K562 (cell line): Measurements from ENCODE around the gene STXBP4. TPM values are rescaled to one million over a fixed set of nuclear protein-coding genes. Genes with fewer than 3 reads are reported as not detected.

Experiments used
- ATAC-seq: fragments of 200-7000 bp; cut with Tn5 transposase; 3 replicates; pipeline ENCODE4 v1.9.1; 2020; ENCODE audit warnings: moderate library complexity
- BruUV-seq: library from RNA; stranded (reverse); fragments of 400-500 nt; replicated peaks from 2 replicates; lab custom pipeline; 2021; lab: Mats Ljungman, UMichigan
- CTCF ChIA-PET: fragments of 300-600 bp; formaldehyde crosslinking; extraction: SDS; loops from one replicate; lab custom pipeline; 2021; ENCODE audit warnings: low intra/inter-chr PET ratio; lab: Yijun Ruan, JAX
- POLR2A ChIA-PET: fragments of 300-600, 350-650 bp; sonication (Branson Sonifier 250); formaldehyde crosslinking; extraction: SDS; loops from one replicate; lab custom pipeline; 2021; ENCODE audit warnings: antibody characterized with exemption, inconsistent platforms; lab: Yijun Ruan, JAX
- DNase-seq, 4 experiments: peaks; one replicate each; pipeline versions ENCODE4 v3.0.0 to v3.0.0-alpha.2; 2011 to 2018; ENCODE audit warnings: low spot score in 3 of 4, mixed read lengths in 3 of 4; ENCODE audit errors: extremely low read depth in 1 of 4
- FAIRE-seq: peaks from 2 replicates; lab custom pipeline; 2011; peaks lifted over from hg19 to GRCh38; lab: Jason Lieb, UNC
- H2AFZ ChIP-seq: 2 replicates; pipeline ENCODE4 v1.6.0; 2011; ENCODE audit warnings: low read depth, low read length, control low read depth, inconsistent platforms
- H3K27ac ChIP-seq: fragments of 200-600 bp; 3 replicates; pipeline ENCODE4 v1.8.0; 2011; ENCODE audit warnings: low read depth, mild to moderate bottlenecking, control low read depth, inconsistent platforms, low read length, moderate library complexity, mixed read lengths; ENCODE audit errors: extremely low read depth
- H3K27me3 ChIP-seq, 2 experiments: fragments of 300-600 bp in 1 of 2; 2 replicates in 1 of 2; 3 replicates in 1 of 2; pipeline versions ENCODE4 v1.6.0 to v1.8.0; 2011; ENCODE audit warnings: inconsistent platforms in 2 of 2, low read length in 2 of 2, mild to moderate bottlenecking in 1 of 2, mixed read lengths in 1 of 2, moderate library complexity in 1 of 2; ENCODE audit not compliant: control insufficient read depth in 2 of 2, insufficient read depth in 2 of 2
- H3K36me3 ChIP-seq: fragments of 300-600 bp; 3 replicates; pipeline ENCODE4 v1.8.0; 2011; ENCODE audit warnings: mild to moderate bottlenecking, low read length, inconsistent platforms; ENCODE audit not compliant: control insufficient read depth, insufficient read depth
- H3K4me1 ChIP-seq, 2 experiments: fragments of 200-600 bp in 1 of 2; replicated peaks in 1 of 2; 2 replicates in 1 of 2; 3 replicates in 1 of 2; pipeline versions ENCODE4 v1.5.1 to v1.8.0; 2011; ENCODE audit warnings: inconsistent platforms in 2 of 2, low read length in 2 of 2, mild to moderate bottlenecking in 1 of 2, mixed read lengths in 1 of 2, moderate library complexity in 1 of 2; ENCODE audit not compliant: control insufficient read depth in 2 of 2, insufficient read depth in 2 of 2
- H3K4me2 ChIP-seq: 2 replicates; pipeline ENCODE4 v1.6.1; 2011; ENCODE audit warnings: low read length, control low read depth, inconsistent platforms, mixed read lengths; ENCODE audit not compliant: insufficient read depth
- H3K4me3 ChIP-seq: fragments of 200-600 bp; sonication (generic), shearing (Covaris generic); 2 replicates; pipeline ENCODE4 v1.5.1; 2016; ENCODE audit warnings: control low read depth, inconsistent platforms
- H3K79me2 ChIP-seq: fragments of 200-600 bp; 3 replicates; pipeline ENCODE4 v1.8.0; 2011; ENCODE audit warnings: low read length, inconsistent platforms; ENCODE audit not compliant: control insufficient read depth, insufficient read depth
- H3K9ac ChIP-seq, 2 experiments: 2 replicates each; pipeline versions ENCODE4 v1.6.0 to v1.6.1; 2011; ENCODE audit warnings: low read depth in 2 of 2, low read length in 2 of 2, control low read depth in 1 of 2, inconsistent platforms in 1 of 2, mild to moderate bottlenecking in 1 of 2, mixed read lengths in 1 of 2; ENCODE audit not compliant: insufficient read depth in 1 of 2
- H3K9me1 ChIP-seq: one replicate; pipeline ENCODE4 v1.6.0; 2011; ENCODE audit warnings: inconsistent platforms, mild to moderate bottlenecking, low read length, moderate library complexity; ENCODE audit not compliant: control insufficient read depth, insufficient read depth
- H3K9me3 ChIP-seq: replicated peaks from 2 replicates; pipeline ENCODE4 v1.5.1; 2011; ENCODE audit warnings: low read depth, low read length, inconsistent platforms; ENCODE audit not compliant: control insufficient read depth, insufficient read depth
- H4K20me1 ChIP-seq: replicated peaks from 2 replicates; pipeline ENCODE4 v1.6.1; 2011; ENCODE audit warnings: low read length, inconsistent platforms, mixed read lengths; ENCODE audit not compliant: control insufficient read depth, insufficient read depth
- BHLHE40 ChIP-seq: IDR thresholded peaks from 2 replicates; pipeline ENCODE4 v1.6.1; 2011; ENCODE audit warnings: low read length, improper control_type of control experiment
- BMI1 ChIP-seq: fragments of 150-350 bp; IDR thresholded peaks from 2 replicates; pipeline ENCODE4 v1.6.1; 2014; ENCODE audit warnings: low read length
- CBFA2T3 ChIP-seq: fragments of 450-650 bp; IDR thresholded peaks from 2 replicates; pipeline ENCODE4 v1.6.1; 2017
- DDX20 ChIP-seq: fragments of 450-650 bp; IDR thresholded peaks from 2 replicates; pipeline ENCODE4 v1.6.1; 2016; ENCODE audit warnings: missing genetic modification characterization, low read depth, mild to moderate bottlenecking, missing compliant biosample characterization, moderate library complexity
- GABPB1 ChIP-seq: sonication (generic); formaldehyde crosslinking; IDR thresholded peaks from 2 replicates; pipeline ENCODE4 v1.8.0; 2022; ENCODE audit warnings: mild to moderate bottlenecking, missing genetic modification reagents
- IRF2 ChIP-seq: sonication (generic); formaldehyde crosslinking; IDR thresholded peaks from 2 replicates; pipeline ENCODE4 v1.8.1; 2022; ENCODE audit warnings: mild to moderate bottlenecking, missing genetic modification reagents
- MEF2D ChIP-seq: conservative IDR thresholded peaks from 2 replicates; pipeline ENCODE4 v1.6.1; 2016; ENCODE audit warnings: low read depth, missing genetic modification characterization, missing compliant biosample characterization
- NFE2 ChIP-seq: IDR thresholded peaks from 2 replicates; pipeline ENCODE4 v1.6.1; 2014; ENCODE audit warnings: antibody characterized with exemption, low read depth
- SMAD1 ChIP-seq: fragments of 150-350 bp; IDR thresholded peaks from 2 replicates; pipeline ENCODE4 v1.6.1; 2014; ENCODE audit warnings: low read length, low read depth; ENCODE audit not compliant: partially characterized antibody
- SMARCA4 ChIP-seq: fragments of 450-650 bp; IDR thresholded peaks from 2 replicates; pipeline ENCODE4 v1.6.1; 2016
- SUPT5H ChIP-seq: fragments of 450-650 bp; IDR thresholded peaks from 2 replicates; pipeline ENCODE4 v1.6.1; 2016
- ZNF316 ChIP-seq: fragments of 450-650 bp; IDR thresholded peaks from 2 replicates; pipeline ENCODE4 v1.6.1; 2016
- WGBS: fragments of 100-300 bp; shearing (Covaris generic); methylation state at CpG from one replicate; pipeline ENCODE4 v1.1.6; 2016; ENCODE audit warnings: low coverage, mixed read lengths; ENCODE audit not compliant: insufficient coverage; ENCODE audit errors: missing lambda C conversion rate; 5-methylcytosine and 5-hydroxymethylcytosine counted together
- in situ Hi-C: fragments of 300-500 bp; cut with MboI; formaldehyde crosslinking; loops from 4 replicates; pipeline ENCODE4 v1.15.0; 2018; ENCODE audit warnings: inconsistent platforms, mixed read lengths
- intact Hi-C: fragments of 100-400 bp; cut with micrococcal nuclease; formaldehyde crosslinking; loops from 2 replicates; pipeline ENCODE4 v1.14.2; 2022
- polyA plus RNA-seq, 8 experiments: library from polyadenylated mRNA; depleted of rRNA in 4 of 8; stranded (reverse) in 5 of 8; unstranded in 3 of 8; fragments of >200 nt; fragmentation: Nextera tagmentation in 2 of 8; fragmentation: Illumina TruSeq in 1 of 8; extraction: Ambion mirVana in 2 of 8; extraction: Trizol in 1 of 8; gene quantifications; 2 replicates each; pipeline versions ENCODE4 v1.2.1 to v1.2.3, GENCODE V29; 2011 to 2014; ENCODE audit warnings: inconsistent platforms in 1 of 8, missing spikeins in 1 of 8
- total RNA-seq, 7 experiments: library from RNA; depleted of rRNA in 6 of 7; stranded (reverse); fragments of >200 nt in 6 of 7; fragmentation: Illumina TruSeq in 2 of 7; extraction: Trizol in 2 of 7; gene quantifications; 2 replicates each; pipeline versions ENCODE4 v1.2.1 to v1.2.3, GENCODE V29; 2011 to 2021; ENCODE audit warnings: low replicate concordance in 1 of 7
- TF ChIP-seq, protein P1 (sequence below): fragments of 250-450 bp; sonication (Bioruptor Pico); IDR thresholded peaks from 2 replicates; pipeline ENCODE4 v1.4.0; 2020; ENCODE audit warnings: mild to moderate bottlenecking
- TF ChIP-seq, protein P2 (sequence below), 2 experiments: fragments of 450-650 bp; IDR thresholded peaks; 2 replicates each; pipeline ENCODE4 v1.6.1; 2016
- TF ChIP-seq, protein P3 (sequence below): fragments of 250-450 bp; sonication (Bioruptor Pico); IDR thresholded peaks from 2 replicates; pipeline ENCODE4 v1.4.0; 2020; ENCODE audit warnings: mild to moderate bottlenecking, moderate library complexity, borderline replicate concordance
- TF ChIP-seq, protein P4 (sequence below), 2 experiments: IDR thresholded peaks in 1 of 2; conservative IDR thresholded peaks in 1 of 2; 2 replicates each; pipeline ENCODE4 v1.6.1; 2016; ENCODE audit warnings: low read depth in 2 of 2, mild to moderate bottlenecking in 1 of 2, missing compliant biosample characterization in 1 of 2, missing genetic modification characterization in 1 of 2, moderate library complexity in 1 of 2

The STXBP4 gene
- total and polyA plus RNA-seq, 9 of the 15 experiments (the other 6 are each of a cell fraction or from before 2014, with no cell fraction given) = 11.6 to 23.2 (median 18.5) TPM

DNA sequence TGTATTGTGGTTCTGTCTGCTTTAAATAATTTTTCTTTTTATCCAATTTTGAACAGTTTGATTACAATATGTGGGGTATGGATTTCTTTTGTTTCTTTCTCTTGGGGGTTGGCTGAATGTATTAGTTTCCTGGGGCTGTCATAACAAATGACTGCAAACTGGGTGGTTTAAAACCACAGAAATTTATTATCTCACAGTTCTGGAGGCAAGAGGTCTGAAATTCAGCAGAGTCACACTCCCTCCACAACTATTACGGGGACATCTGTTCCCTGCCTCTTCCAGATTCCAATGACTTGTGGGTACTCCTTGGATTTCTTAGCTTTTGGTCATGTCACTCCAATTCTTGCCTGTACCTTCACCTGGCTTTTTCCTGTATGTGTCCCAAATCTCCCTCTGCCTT, 23.8 kb upstream of the STXBP4 start:
- peaks cover 6% of the 10 kb centered on the region; the same call in 2 of the 3 replicates for H3K36me3 ChIP-seq
- ChIA-PET CTCF (no interaction called here), POLR2A (no interaction called here)
- peak overlapping the region; percentile 57; the same call in 1 of the 3 replicates for H3K27ac ChIP-seq
- no peaks in the 10 kb centered on the region for H3K27me3 ChIP-seq
- H3K4me2 ChIP-seq = peak overlapping the region; percentile 16
- in situ Hi-C loops (no loop called here), intact Hi-C loops (no loop called here)
- FAIRE-seq = peak; percentile 71
- no peaks in the 10 kb centered on the region for H4K20me1 ChIP-seq
- no peak overlapping the region for H3K4me3 ChIP-seq
- WGBS = 17% methylated on average over 1 of the region's 1 CpG
- H3K9ac ChIP-seq = no peak overlapping the region
- peak; percentile 89 for ATAC-seq
- H3K9me1 ChIP-seq = no peaks in the 10 kb centered on the region
- H3K9me3 ChIP-seq = no peaks in the 10 kb centered on the region
- no TSS peak for BruUV-seq
- peaks cover 0 to 3% of the 10 kb centered on the region in 2 experiments; a peak in 3 of 5 replicates for H3K4me1 ChIP-seq
- no peaks in the 10 kb centered on the region for H3K79me2 ChIP-seq
- DNase-seq = peak in 2 of 4 experiments; percentile 25 to 47
- H2AFZ ChIP-seq = no peak overlapping the region
- TF ChIP-seq, protein P1, sequence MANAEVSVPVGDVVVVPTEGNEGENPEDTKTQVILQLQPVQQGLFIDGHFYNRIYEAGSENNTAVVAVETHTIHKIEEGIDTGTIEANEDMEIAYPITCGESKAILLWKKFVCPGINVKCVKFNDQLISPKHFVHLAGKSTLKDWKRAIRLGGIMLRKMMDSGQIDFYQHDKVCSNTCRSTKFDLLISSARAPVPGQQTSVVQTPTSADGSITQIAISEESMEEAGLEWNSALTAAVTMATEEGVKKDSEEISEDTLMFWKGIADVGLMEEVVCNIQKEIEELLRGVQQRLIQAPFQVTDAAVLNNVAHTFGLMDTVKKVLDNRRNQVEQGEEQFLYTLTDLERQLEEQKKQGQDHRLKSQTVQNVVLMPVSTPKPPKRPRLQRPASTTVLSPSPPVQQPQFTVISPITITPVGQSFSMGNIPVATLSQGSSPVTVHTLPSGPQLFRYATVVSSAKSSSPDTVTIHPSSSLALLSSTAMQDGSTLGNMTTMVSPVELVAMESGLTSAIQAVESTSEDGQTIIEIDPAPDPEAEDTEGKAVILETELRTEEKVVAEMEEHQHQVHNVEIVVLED (CRISPR knock-in tag) = no peak
- TF ChIP-seq MEF2D (no peak), CBFA2T3 (peak; percentile 56), BMI1 (no peak), ZNF316 (peak; percentile 21; the same call in 1 of the 2 replicates), GABPB1 (CRISPR knock-in tag) (no peak), SUPT5H (no peak), DDX20 (no peak), SMARCA4 (0 out of 2 replicates have a peak, but pooled peaks have one; percentile 13), IRF2 (no peak), NFE2 (peak; percentile 69), SMAD1 (no peak), BHLHE40 (no peak)
- TF ChIP-seq, protein P2, sequence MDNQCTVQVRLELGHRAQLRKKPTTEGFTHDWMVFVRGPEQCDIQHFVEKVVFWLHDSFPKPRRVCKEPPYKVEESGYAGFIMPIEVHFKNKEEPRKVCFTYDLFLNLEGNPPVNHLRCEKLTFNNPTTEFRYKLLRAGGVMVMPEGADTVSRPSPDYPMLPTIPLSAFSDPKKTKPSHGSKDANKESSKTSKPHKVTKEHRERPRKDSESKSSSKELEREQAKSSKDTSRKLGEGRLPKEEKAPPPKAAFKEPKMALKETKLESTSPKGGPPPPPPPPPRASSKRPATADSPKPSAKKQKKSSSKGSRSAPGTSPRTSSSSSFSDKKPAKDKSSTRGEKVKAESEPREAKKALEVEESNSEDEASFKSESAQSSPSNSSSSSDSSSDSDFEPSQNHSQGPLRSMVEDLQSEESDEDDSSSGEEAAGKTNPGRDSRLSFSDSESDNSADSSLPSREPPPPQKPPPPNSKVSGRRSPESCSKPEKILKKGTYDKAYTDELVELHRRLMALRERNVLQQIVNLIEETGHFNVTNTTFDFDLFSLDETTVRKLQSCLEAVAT (IDR thresholded peaks at IDR 0.05) = 0 out of 4 replicates have a peak, but pooled peaks of 1 of the 2 experiments have one; percentile 38
- TF ChIP-seq, protein P3, sequence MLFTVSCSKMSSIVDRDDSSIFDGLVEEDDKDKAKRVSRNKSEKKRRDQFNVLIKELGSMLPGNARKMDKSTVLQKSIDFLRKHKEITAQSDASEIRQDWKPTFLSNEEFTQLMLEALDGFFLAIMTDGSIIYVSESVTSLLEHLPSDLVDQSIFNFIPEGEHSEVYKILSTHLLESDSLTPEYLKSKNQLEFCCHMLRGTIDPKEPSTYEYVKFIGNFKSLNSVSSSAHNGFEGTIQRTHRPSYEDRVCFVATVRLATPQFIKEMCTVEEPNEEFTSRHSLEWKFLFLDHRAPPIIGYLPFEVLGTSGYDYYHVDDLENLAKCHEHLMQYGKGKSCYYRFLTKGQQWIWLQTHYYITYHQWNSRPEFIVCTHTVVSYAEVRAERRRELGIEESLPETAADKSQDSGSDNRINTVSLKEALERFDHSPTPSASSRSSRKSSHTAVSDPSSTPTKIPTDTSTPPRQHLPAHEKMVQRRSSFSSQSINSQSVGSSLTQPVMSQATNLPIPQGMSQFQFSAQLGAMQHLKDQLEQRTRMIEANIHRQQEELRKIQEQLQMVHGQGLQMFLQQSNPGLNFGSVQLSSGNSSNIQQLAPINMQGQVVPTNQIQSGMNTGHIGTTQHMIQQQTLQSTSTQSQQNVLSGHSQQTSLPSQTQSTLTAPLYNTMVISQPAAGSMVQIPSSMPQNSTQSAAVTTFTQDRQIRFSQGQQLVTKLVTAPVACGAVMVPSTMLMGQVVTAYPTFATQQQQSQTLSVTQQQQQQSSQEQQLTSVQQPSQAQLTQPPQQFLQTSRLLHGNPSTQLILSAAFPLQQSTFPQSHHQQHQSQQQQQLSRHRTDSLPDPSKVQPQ = no peak
- TF ChIP-seq, protein P4, sequence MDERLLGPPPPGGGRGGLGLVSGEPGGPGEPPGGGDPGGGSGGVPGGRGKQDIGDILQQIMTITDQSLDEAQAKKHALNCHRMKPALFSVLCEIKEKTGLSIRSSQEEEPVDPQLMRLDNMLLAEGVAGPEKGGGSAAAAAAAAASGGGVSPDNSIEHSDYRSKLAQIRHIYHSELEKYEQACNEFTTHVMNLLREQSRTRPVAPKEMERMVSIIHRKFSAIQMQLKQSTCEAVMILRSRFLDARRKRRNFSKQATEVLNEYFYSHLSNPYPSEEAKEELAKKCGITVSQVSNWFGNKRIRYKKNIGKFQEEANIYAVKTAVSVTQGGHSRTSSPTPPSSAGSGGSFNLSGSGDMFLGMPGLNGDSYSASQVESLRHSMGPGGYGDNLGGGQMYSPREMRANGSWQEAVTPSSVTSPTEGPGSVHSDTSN (CRISPR knock-in tag; IDR thresholded peaks at IDR 0.05; ENCODE audit: low read depth) = no peak
- TF ChIP-seq, protein P4 (tag; conservative IDR thresholded peaks at IDR 0.05; ENCODE audit: low read depth) = peak; percentile 48
